Ammon's horn (tissue), 1 donor: ENCODE results near the gene SPTBN1.

Experiments used
- DNase-seq: peaks from one replicate; pipeline ENCODE4 v3.0.0-alpha.2; 2016; ENCODE audit warnings: low spot score

Gene SPTBN1

GRCh38 chr2:54704688-54705605, 248.8 kb downstream of the SPTBN1 start:
- peak; percentile 82 for DNase-seq

GRCh38 chr2:54706622-54707021, 250.5 kb downstream of the SPTBN1 start:
- DNase-seq, result no peak

GRCh38 chr2:54708584-54709335, 252.6 kb downstream of the SPTBN1 start:
- DNase-seq, result peak; percentile 48

- peak; percentile 9 for DNase-seq
Measured at GRCh38 chr2:54709336-54709809, 253.2 kb downstream of the SPTBN1 start.

- no peak for DNase-seq
Measured at GRCh38 chr2:54710216-54710615, 254.1 kb downstream of the SPTBN1 start.

- no peak for DNase-seq
Measured at GRCh38 chr2:54712516-54712915, 256.4 kb downstream of the SPTBN1 start.

- no peak for DNase-seq
Measured at GRCh38 chr2:54714996-54715395, 258.9 kb downstream of the SPTBN1 start.

GRCh38 chr2:54716375-54716774, 260.2 kb downstream of the SPTBN1 start:
- no peak for DNase-seq

GRCh38 chr2:54720563-54720962, 264.4 kb downstream of the SPTBN1 start:
- no peak for DNase-seq
